Neuronal stem cell (in vitro differentiated cells): Measurements from ENCODE around the gene INAFM1.
A peak's percentile ranks its signal among the peaks of the same experiment; 100 is the strongest.
"Not testable (repeated sequence)": the region's sequence is repeated elsewhere in the genome, so short reads cannot be mapped to it uniquely, and the experiment has no call there.

Experiments
- DNase-seq: peaks from one replicate; pipeline ENCODE4 v3.0.0-alpha.2; 2013; ENCODE audit warnings: low spot score
- H2AFZ ChIP-seq: one replicate; pipeline ENCODE4 v1.6.1; 2013; ENCODE audit warnings: mild to moderate bottlenecking, low read length, inconsistent platforms
- H2AK5ac ChIP-seq: 2 replicates; pipeline ENCODE4 v1.6.1; 2013; ENCODE audit warnings: low read depth, mild to moderate bottlenecking, inconsistent platforms, low read length, moderate library complexity, mixed read lengths
- H2BK120ac ChIP-seq: 2 replicates; pipeline ENCODE4 v1.6.1; 2013; ENCODE audit warnings: low read depth, mild to moderate bottlenecking, inconsistent platforms, low read length, moderate library complexity, mixed read lengths
- H2BK12ac ChIP-seq: one replicate; pipeline ENCODE4 v1.6.1; 2013; ENCODE audit warnings: low read length, inconsistent platforms
- H2BK15ac ChIP-seq: 2 replicates; pipeline ENCODE4 v1.6.1; 2013; ENCODE audit warnings: mild to moderate bottlenecking, low read length, inconsistent platforms, mixed read lengths
- H2BK5ac ChIP-seq: one replicate; pipeline ENCODE4 v1.6.1; 2013; ENCODE audit warnings: inconsistent platforms, mild to moderate bottlenecking, low read length, moderate library complexity
- H3K14ac ChIP-seq: one replicate; pipeline ENCODE4 v1.6.1; 2013; ENCODE audit warnings: low read length, inconsistent platforms
- H3K18ac ChIP-seq: 2 replicates; pipeline ENCODE4 v1.6.1; 2013; ENCODE audit warnings: low read length, inconsistent platforms
- H3K23ac ChIP-seq: 2 replicates; pipeline ENCODE4 v1.6.1; 2013; ENCODE audit warnings: low read depth, mild to moderate bottlenecking, mixed read lengths, low read length, inconsistent platforms; ENCODE audit not compliant: poor library complexity
- H3K27ac ChIP-seq: replicated peaks from 3 replicates; pipeline ENCODE4 v1.5.1; 2013; ENCODE audit warnings: low read length, inconsistent platforms
- H3K27me3 ChIP-seq, 3 experiments: 2 replicates each; pipeline ENCODE4 v1.6.1; 2013; ENCODE audit warnings: low read length in 3 of 3, mild to moderate bottlenecking in 2 of 3, inconsistent platforms in 1 of 3, low read depth in 1 of 3, mixed read lengths in 1 of 3, moderate library complexity in 1 of 3; ENCODE audit not compliant: control insufficient read depth in 3 of 3, insufficient read depth in 3 of 3
- H3K36me3 ChIP-seq, 2 donors: replicated peaks in 1 of 2; 2 replicates each; pipeline ENCODE4 v1.6.1; 2013; ENCODE audit warnings: low read length in 2 of 2; ENCODE audit not compliant: control insufficient read depth in 2 of 2, insufficient read depth in 2 of 2
- H3K4ac ChIP-seq: 2 replicates; pipeline ENCODE4 v1.6.1; 2013; ENCODE audit warnings: inconsistent platforms, mild to moderate bottlenecking, low read length, moderate library complexity
- H3K4me1 ChIP-seq, 2 donors: 1 replicate in 1 of 2; 2 replicates in 1 of 2; pipeline ENCODE4 v1.6.1; 2013; ENCODE audit warnings: low read length in 2 of 2, low read depth in 1 of 2; ENCODE audit not compliant: control insufficient read depth in 2 of 2, insufficient read depth in 1 of 2
- H3K4me2 ChIP-seq: one replicate; pipeline ENCODE4 v1.6.1; 2013; ENCODE audit warnings: mild to moderate bottlenecking, low read length, inconsistent platforms; ENCODE audit not compliant: insufficient read depth, poor library complexity, severe bottlenecking
- H3K4me3 ChIP-seq, 2 donors: 2 replicates each; pipeline ENCODE4 v1.5.1; 2013; ENCODE audit warnings: low read length in 2 of 2, mild to moderate bottlenecking in 2 of 2, inconsistent platforms in 1 of 2, moderate library complexity in 1 of 2
- H3K79me1 ChIP-seq: one replicate; pipeline ENCODE4 v1.6.1; 2013; ENCODE audit warnings: low read depth, mild to moderate bottlenecking, inconsistent platforms, low read length, moderate library complexity
- H3K9ac ChIP-seq: one replicate; pipeline ENCODE4 v1.6.1; 2013; ENCODE audit warnings: mild to moderate bottlenecking, low read depth, low read length, inconsistent platforms; ENCODE audit not compliant: poor library complexity
- H3K9me3 ChIP-seq, 2 donors: replicated peaks in 1 of 2; 2 replicates each; pipeline versions ENCODE3 to v1.6.1; 2013; ENCODE audit warnings: low read length in 2 of 2, mild to moderate bottlenecking in 2 of 2, inconsistent platforms in 1 of 2, low read depth in 1 of 2, mixed read lengths in 1 of 2, moderate library complexity in 1 of 2; ENCODE audit not compliant: control insufficient read depth in 2 of 2, insufficient read depth in 1 of 2
- H4K8ac ChIP-seq: one replicate; pipeline ENCODE4 v1.6.1; 2013; ENCODE audit warnings: low read depth, mild to moderate bottlenecking, inconsistent platforms, low read length, moderate library complexity
- H4K91ac ChIP-seq: one replicate; pipeline ENCODE4 v1.6.1; 2013; ENCODE audit warnings: low read length, low read depth, mild to moderate bottlenecking, inconsistent platforms; ENCODE audit not compliant: poor library complexity
- WGBS, 2 donors: extraction: QIAGEN DNeasy Blood & Tissue Kit; methylation state at CpG; one replicate each; pipeline ENCODE4 v1.1.7; 2013; ENCODE audit warnings: missing lambda C conversion rate in 2 of 2, mixed read lengths in 1 of 2; ENCODE audit not compliant: insufficient read length in 2 of 2, insufficient replicate concordance in 1 of 2; ENCODE audit errors: extremely low coverage in 2 of 2; 5-methylcytosine and 5-hydroxymethylcytosine counted together

The INAFM1 gene

GRCh38 chr19:47261946-47262793, 12.5 kb upstream of the INAFM1 start:
- H4K91ac ChIP-seq, H3K18ac ChIP-seq: not testable (repeated sequence)

GRCh38 chr19:47264629-47265028, 10.1 kb upstream of the INAFM1 start:
- WGBS, 2 donors: no CpG with 5 or more reads among the region's 30 CpGs
- H3K4me2 ChIP-seq: no peak overlapping the region
- no peak overlapping the region for H2BK12ac ChIP-seq
- H2AK5ac ChIP-seq: no peak overlapping the region
- no peaks in the 10 kb centered on the region for H3K27me3 ChIP-seq
- H2BK5ac ChIP-seq: peak overlapping the region; percentile 24
- H2AFZ ChIP-seq: no peak overlapping the region
- no peak overlapping the region for H3K23ac ChIP-seq
- H4K8ac ChIP-seq: no peak overlapping the region
- no peak overlapping the region for H3K27ac ChIP-seq
- H3K18ac ChIP-seq: no peak overlapping the region
- H2BK15ac ChIP-seq: no peak overlapping the region
- no peaks in the 10 kb centered on the region for H3K4me1 ChIP-seq
- H4K91ac ChIP-seq: no peak overlapping the region
- H3K4me3 ChIP-seq: no peak overlapping the region
- H3K14ac ChIP-seq: no peak overlapping the region
- peaks cover 46 to 80% of the 10 kb centered on the region in 2 donors for H3K36me3 ChIP-seq
- no peak overlapping the region for H3K9ac ChIP-seq
- H3K9me3 ChIP-seq: peaks cover 0 to 5% of the 10 kb centered on the region in 2 donors
- no peak for DNase-seq
- no peak overlapping the region for H3K4ac ChIP-seq
- peaks cover 18% of the 10 kb centered on the region for H3K79me1 ChIP-seq
- H2BK120ac ChIP-seq: no peak overlapping the region

More at GRCh38 chr19:47261946-47262793, 12.5 kb upstream of the INAFM1 start:
- not testable (repeated sequence) for H2AFZ ChIP-seq, H3K14ac ChIP-seq, H3K4me3 ChIP-seq, H3K9me3 ChIP-seq, DNase-seq, H3K27me3 ChIP-seq, H2BK5ac ChIP-seq, H3K23ac ChIP-seq, H3K4me1 ChIP-seq, H3K4me2 ChIP-seq, H3K9ac ChIP-seq, H2AK5ac ChIP-seq, H3K4ac ChIP-seq, H2BK120ac ChIP-seq, H2BK12ac ChIP-seq, H4K8ac ChIP-seq, H2BK15ac ChIP-seq, H3K27ac ChIP-seq
- peaks cover 14% of the 10 kb centered on the region for H3K79me1 ChIP-seq
- WGBS, 2 donors: no CpG with 5 or more reads among the region's 14 CpGs
- H3K36me3 ChIP-seq: peaks cover 53 to 74% of the 10 kb centered on the region in 2 donors

GRCh38 chr19:47266401-47266941, 8.2 kb upstream of the INAFM1 start:
- no peak for DNase-seq
- Histone ChIP-seq H2BK5ac (no peak overlapping the region), H2BK120ac (no peak overlapping the region), H3K27ac (no peak overlapping the region), H3K9ac (no peak overlapping the region), H2AFZ (no peak overlapping the region), H3K4me3 (peak overlapping the region in 1 of 2 donors; percentile 43), H3K23ac (peak overlapping the region; percentile 89), H3K4me2 (no peak overlapping the region), H4K8ac (peak overlapping the region; percentile 43), H3K27me3 (no peaks in the 10 kb centered on the region), H2BK15ac (no peak overlapping the region), H3K4me1 (no peaks in the 10 kb centered on the region), H3K18ac (no peak overlapping the region), H3K4ac (no peak overlapping the region), H3K36me3 (peaks cover 44 to 80% of the 10 kb centered on the region in 2 donors), H3K14ac (no peak overlapping the region), H4K91ac (no peak overlapping the region), H2AK5ac (no peak overlapping the region), H2BK12ac (no peak overlapping the region), H3K79me1 (peaks cover 16% of the 10 kb centered on the region), H3K9me3 (peaks cover 0 to 3% of the 10 kb centered on the region in 2 donors)
- no CpG with 5 or more reads among the region's 21 CpGs for WGBS, 2 donors

- no peak for DNase-seq
Measured at GRCh38 chr19:47267350-47267759, 7.3 kb upstream of the INAFM1 start.

More at GRCh38 chr19:47267350-47267759, 7.3 kb upstream of the INAFM1 start:
- Histone ChIP-seq H3K4me2 (no peak overlapping the region), H3K4ac (no peak overlapping the region), H3K14ac (no peak overlapping the region), H2BK12ac (no peak overlapping the region), H3K9ac (no peak overlapping the region), H2BK5ac (no peak overlapping the region), H3K9me3 (peaks cover 0 to 3% of the 10 kb centered on the region in 2 donors), H3K27ac (no peak overlapping the region), H3K79me1 (peaks cover 16% of the 10 kb centered on the region), H4K91ac (no peak overlapping the region), H3K27me3 (no peaks in the 10 kb centered on the region), H2BK15ac (no peak overlapping the region), H2AK5ac (no peak overlapping the region), H2AFZ (no peak overlapping the region), H4K8ac (no peak overlapping the region), H3K36me3 (peaks cover 43 to 82% of the 10 kb centered on the region in 2 donors), H3K4me1 (peaks cover 2 to 6% of the 10 kb centered on the region in 2 donors), H3K4me3 (no peak overlapping the region), H2BK120ac (no peak overlapping the region), H3K23ac (no peak overlapping the region), H3K18ac (no peak overlapping the region)
- no CpG with 5 or more reads among the region's 14 CpGs for WGBS, 2 donors
